GM18517 (cell line): ENCODE measurements around the gene ADD1.
A peak's percentile ranks its signal among the peaks of the same experiment; 100 is the strongest.
"Not testable (repeated sequence)": the region's sequence is repeated elsewhere in the genome, so short reads cannot be mapped to it uniquely, and the experiment has no call there.

Experiments
- ATAC-seq: cut with Tn5 transposase; IDR thresholded peaks from one replicate; pipeline ENCODE4 v1.9.1; 2021; ENCODE audit warnings: mild to moderate bottlenecking, moderate library complexity; ENCODE audit not compliant: unreplicated experiment

Gene ADD1

DNA sequence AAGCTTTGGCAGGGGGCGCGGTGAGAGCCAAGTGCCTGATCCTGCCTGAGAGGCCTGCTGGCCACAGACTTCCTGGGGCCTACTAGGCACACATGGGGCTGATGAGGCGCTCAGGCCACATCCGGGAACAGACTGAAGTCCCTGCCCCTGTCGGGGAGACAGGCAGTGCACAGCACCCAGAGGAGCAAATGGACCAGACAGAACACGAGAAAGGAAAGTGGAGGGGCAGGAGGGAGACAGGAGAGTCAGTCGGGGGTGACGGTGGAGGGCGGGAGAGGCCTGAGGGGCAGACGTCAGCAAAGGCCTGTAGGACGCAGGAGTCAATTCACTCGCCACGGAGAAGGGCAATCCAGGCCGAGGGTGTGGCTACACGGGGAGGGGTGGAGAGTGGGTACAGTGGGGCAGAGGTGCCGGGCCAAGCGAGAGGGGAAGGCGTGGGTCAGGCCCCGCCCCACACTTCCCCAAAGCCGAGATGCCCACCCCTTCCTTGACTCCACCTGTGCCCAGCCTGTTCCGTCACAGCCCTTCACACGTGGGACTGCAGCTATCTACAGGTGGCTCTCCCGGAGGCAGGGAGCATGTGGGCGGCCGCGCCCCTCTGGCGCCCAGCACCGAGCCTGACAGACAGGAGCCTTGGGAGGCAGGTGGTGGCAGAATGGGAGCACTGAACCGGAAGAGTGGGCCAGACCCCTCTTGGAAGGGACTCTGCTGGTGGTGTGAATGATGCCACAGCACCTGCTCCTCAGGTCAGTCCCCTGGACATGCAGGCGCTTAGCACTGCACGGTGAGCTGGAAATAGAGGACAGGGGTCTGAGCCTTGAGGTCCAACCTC is 99.1 kb downstream of the ADD1 start:
- no peak for ATAC-seq

DNA sequence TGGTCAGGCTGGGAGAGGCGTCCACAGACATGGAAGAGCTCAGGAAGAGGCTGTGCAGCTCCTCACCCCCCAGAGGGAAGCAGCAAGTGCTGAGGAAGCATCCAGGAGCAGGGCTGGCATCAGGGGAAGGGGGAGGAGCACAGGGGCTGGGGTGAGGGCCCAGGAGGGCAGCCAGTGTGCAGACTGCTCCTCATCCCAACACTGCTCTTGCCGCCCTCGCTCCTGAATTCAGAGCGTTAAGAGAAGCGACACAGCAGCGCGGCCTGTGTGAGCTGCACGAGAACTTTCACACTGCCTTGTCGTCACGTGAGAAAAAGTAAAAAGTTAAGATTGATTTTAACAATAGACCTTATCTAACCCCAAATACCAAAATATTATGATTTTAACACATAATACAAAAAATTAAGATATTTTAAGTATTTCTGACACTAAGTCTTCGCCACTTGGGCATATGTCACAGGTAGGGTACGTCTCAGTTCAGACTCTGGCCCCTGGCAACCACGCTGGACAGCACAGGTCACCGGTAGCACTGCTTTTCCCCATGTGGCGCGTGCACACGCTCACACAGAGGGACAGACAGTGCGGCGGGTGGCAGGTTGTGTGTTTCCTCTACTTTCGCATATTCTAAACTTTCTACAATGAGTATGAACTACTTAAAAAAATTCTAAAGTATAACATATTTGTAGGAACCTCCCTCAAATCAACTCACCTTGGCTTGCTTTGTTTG is 99.9 kb downstream of the ADD1 start:
- no peak for ATAC-seq

DNA sequence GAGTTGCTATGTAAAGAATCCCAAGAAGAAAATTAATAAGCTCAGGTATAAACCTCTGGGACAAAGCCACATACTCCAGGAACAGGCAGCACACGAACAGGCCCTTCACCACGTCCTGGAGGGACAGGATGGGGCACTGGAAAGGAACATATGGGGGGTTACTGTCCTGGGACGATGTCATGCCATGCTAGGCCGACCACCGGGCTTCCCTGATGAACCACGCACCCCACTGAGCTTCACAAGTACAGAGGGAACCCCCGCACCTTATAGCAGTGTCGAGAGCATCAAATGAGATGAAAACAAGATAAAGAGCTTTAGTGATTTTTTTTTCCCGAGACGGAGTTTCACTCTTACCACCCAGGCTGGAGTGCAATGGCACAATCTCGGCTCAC is 100.4 kb downstream of the ADD1 start:
- no peak for ATAC-seq

DNA sequence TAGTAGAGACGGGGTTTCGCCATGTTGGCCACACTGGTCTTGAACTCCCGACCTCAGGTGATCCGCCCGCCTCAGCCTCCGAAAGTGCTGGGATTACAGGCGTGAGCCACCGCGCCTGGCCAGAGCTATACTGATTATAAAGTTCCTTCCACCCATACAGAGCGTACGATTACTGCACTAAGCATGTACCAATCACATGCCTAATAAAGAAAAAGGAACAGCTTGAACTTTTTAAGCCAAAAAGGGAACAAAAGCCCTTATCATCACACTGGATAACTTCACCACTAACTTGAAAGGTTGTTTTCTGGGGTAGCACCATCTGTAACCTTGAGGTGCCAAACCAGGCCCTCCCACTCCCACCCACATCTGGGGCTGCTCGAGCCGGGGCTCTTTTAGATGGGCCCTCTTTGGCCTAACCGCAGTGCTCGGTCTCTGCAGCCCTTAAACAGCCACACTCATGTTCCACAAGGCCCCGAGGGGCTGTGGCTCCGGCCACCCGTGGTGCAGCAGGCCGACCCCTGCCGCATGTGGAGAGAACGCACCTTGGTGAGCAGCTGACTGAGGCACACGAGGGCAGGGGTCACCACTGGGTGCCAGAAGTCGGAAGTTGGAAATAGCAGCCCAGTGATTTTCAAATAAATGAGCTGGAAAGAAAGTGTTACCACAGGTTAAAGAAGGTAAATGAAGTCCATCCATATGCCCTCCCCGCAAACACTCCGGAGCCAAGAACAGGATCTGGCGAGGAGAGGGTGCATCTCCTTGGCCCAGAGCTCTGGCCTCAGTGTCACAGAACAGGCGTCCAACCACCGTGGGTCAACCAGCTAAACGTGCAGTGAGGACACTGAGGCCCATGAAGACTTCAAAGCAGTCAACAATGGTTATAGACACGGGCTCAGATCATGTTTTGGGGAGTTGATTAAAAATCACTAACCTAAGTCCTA is 101.2 kb downstream of the ADD1 start:
- no peak for ATAC-seq

DNA sequence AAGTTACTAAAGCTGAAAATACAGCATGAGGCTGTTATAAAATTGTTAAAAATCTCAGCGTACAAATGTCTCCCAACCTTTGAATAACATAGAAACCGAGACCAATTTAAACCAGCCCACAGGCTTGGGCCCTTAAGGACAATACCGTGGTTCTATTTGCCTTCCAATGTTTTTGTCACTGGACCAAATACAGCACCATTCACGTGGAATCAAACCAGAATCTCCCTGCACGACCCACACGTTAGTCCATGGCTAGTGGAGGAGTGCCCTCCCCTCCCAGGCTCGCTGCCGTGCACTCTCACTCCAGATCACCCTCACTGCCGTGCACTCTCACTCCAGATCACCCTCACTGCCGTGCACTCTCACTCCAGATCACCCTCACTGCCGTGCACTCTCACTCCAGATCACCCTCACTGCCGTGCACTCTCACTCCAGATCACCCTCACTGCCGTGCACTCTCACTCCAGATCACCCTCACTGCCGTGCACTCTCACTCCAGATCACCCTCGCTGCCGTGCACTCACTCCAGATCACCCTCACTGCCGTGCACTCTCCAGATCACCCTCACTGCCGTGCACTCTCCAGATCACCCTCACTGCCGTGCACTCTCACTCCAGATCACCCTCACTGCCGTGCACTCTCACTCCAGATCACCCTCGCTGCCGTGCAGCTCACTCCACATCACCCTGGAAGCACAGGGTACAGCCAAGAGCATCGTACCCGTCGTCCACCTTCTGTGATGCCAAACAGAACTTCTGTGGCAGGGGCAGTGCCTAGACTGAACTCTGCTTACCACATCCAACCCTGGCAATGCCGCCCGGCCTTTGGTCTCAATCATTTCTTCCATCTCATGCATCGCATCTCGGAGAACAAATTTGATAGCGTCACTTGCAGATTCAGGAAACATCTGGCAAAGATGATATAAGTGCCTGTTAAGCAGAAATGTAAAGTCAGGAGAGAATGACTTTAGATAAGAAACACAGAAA is 102.3 kb downstream of the ADD1 start:
- not testable (repeated sequence) for ATAC-seq

DNA sequence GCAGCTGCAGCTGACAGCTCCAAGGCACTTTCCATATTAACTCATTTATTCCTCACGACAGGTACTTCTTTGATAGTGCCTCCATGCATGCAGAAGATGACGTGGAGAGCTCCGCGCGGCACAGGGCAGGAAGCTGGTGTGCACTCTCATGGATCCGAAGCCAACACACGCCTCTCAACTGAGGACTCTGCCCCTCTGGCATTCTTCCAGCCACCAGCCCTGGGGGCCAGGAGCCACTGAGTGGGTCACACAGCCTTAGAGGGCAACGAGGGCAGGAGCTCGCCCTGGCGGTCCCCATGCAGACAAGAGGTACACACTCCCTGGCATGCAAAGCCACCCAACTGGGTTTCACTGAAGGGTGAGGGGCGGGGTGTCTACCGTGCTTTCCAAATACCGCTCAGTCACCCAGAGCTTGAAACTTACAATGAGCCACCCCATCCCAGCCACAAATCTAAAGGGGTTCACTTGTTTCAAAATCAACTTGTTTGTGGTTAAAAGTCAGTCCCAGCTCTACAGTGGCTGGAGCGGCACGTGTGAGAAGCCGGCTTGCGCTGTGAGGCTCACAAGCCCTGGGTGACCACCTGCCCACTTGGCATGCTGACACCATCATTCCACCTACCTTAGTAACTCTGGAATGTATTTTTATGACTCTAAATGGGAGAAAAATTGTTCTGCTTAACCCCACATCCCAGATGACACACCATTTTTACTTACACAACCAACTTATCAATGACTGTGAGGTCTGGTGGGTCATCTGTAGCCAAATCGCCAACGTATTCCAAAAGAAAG is 103.4 kb downstream of the ADD1 start:
- no peak for ATAC-seq

DNA sequence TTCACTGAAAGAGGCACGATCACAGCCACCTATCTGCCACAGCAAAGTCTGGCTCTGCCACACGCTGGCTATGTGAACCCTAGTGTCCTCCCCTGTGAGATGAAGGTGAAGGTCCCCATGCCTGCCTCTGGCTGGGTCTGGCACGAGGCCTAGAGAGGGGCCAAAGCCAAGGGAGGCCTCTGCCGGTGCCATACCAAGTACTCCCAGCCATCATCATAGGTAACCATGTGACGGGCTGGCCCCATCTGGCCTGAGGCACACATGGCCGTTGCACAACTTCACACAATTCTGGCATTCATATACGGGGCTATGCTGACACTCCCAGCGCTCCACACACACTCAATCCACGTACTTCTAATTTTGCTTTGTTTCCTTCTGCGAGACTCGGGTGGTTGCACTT is 104.3 kb downstream of the ADD1 start:
- no peak for ATAC-seq

DNA sequence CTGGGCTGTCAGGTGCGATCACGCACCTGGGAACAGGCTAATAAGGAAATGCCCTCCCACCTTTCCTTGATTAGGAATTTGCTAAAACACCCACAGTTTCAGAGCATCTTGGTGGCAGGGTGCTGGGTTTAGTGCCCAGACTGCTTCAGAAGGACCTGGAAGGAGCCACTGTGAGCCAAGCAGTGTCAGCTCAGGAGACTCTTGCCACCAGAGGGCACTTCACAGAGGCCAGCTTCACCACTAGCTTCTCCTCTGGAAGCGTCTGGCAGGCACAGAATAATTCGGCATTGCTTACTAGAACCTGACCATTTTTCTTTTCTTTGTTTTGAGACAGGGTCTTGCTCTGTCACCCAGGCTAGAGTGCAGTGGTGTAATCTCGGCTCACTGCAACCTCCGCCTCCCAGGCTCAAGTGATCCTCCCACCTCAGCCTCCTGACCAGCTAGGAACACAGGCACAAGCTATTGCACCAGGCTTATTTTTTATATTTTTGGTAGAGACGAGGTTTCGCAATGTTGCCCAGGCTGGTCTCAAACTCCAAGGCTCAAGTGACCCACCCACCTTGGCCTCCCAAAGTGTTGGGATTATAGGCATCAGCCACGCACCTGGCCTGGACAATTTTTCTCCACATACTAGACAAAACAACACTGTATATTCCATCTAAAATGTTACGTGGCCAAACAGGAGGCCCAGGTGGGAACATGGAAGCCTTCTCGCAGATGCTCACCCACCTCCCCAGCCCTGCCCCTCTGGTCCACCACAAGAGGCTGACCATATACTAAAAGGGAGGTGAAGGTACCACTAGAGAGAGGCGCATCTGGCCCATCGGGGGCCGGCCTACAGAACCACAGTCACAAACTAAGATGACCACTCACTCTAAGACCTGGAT is 105.5 kb downstream of the ADD1 start:
- no peak for ATAC-seq

DNA sequence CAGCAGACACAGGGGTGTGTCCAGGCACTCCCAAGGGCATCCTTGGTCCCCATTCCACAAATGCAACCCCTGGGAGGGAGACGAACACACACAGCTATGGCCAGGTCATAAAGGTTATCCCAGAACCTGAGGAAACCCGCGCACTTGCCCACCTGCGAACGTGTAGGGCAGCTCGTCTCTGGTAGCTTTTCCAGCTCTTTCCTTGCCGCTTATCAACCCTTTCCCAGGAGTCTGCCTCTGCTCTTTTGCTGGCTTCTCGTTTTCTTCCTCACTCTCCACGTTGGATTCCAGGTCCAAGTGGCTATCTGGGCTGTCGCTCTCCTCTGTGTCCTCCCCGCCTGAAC is 106.1 kb downstream of the ADD1 start:
- ATAC-seq: no peak

DNA sequence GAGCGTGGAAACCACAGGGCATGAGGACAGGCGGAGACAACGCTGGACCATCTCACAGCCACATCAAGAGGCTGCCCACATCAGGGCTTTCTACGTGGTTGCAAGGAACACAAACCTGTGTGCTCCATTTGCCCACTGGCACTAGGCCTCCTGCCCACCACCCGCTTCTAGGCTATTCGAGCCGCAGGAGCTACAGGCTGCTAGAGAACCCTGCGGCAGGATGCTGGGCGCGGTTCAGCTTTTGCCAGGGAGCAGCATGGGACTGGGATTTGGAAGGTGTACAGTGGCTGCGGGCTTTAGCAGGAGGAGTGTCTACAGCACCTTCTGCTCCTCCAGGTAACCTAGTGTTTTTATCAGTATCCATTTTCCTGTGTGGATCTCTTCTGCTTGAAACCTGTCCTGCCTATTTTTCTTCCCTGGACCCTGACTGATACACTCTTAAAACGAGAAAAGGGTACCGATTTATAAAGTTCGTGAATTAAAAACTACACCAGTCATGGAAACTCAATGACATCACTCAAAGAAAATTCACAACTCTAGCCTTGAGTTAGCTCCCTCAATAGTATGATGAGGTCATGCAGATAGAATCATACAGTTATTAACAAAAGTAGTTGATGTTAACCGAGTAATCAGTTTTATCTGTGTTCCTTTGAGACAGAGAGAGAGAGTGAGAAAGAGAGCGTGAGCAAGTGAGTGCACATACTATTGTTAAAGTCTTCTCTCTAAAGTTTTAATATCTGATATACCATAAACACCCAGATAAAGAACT is 106.8 kb downstream of the ADD1 start:
- ATAC-seq: no peak

DNA sequence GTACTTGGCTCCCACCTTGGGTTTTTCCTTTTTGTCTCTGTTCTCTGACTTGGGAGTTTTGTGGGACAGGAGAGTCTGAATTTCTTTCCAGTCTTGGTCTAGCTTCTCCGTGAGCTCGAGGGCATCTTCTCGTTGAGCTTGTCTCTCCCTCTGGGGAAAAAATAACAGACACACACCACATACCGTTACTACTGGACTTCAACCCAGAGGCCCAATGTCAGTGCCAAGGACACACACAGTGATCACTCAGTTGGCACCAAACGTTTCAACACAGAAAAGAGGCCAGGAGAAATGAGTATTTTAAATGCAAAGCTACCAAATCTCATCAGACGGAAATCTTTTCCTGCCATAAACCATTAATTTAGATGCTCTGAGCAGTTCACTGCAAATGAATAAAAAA is 109.9 kb downstream of the ADD1 start:
- no peak for ATAC-seq

DNA sequence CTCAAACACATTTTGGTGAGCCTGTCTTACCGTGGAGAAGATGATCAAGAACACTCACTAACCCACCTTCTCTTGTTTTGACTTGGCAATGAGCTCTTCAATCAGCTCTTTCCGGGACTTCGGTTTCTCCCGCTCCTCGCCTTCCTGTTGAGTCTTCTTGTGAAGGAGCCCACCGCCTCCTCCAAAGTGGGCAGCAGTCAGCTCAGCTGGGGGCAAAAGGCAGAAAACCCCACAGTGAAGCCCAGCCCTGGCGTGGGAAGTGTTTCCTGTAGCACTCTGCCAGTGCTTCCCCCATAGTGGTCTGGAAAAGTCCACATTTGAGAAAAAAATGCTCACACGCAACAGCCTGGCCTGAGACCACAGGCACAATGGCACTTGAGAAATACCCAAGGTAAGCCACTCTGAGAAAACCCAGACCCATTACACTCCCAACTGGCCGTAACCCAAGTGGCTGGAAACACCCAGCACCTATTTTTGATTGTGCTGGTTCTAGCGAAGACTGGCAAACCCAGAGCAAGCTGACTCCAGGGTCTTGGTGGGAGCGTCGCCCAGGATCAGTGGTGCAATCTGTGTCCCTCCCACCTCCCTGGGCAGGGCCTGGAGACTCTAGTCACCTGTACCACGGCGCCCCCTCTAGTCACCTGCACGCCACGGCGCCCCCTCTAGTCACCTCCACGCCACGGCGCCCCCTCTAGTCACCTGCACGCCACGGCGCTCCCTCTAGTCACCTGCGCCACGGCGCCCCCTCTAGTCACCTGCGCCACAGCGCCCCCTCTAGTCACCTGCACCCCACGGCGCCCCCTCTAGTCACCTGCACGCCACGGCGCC is 110.9 kb downstream of the ADD1 start:
- peak; percentile 54 for ATAC-seq

DNA sequence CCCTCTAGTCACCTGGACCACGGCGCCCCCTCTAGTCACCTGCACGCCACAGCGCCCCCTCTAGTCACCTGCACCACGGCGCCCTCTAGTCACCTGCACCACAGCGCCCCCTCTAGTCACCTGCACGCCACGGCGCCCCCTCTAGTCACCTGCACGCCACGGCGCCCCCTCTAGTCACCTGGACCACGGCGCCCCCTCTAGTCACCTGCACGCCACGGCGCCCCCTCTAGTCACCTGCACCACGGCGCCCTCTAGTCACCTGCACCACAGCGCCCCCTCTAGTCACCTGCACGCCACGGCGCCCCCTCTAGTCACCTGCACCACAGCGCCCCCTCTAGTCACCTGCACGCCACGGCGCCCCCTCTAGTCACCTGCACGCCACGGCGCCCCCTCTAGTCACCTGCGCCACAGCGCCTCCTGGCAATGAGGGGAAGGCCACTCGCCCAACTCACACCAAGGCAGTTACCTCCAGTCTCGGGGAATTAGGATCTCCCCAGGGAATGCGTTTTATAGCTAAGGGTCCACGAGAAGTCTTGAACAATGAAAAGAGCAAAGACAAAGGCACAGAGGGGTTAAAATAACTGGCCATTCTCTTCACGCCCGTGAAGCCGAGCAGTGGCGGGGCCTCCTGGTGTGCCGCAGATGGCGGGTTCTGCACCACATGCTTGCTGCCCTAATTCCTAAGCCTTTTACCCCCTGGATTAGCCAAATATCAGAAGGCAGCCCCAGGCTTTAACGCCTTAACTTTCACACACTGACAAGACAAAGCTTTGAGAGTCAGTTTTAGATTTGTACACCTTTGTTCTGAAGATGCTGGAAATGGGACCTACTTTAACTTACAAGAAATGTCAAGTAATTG is 111.8 kb downstream of the ADD1 start:
- ATAC-seq: not testable (repeated sequence)

DNA sequence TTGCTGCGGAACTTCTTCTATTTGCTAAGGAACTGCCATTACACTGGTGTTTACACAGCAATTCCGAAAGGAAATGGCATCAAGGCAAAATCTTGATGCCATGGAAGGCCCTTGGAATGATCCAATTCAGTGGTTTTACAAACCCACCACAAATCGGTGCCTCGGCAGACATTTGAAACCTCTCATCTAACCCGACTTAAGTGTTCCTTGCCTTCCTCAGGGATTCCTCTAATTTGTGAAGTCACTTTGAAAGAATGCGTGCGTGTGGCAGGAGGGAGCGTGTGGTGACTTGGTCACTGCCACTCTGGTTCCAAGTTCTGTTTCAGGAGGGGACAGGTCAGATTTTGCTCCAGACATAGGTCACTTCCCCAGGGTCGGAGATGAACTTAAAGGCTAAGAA is 114.8 kb downstream of the ADD1 start:
- no peak for ATAC-seq

DNA sequence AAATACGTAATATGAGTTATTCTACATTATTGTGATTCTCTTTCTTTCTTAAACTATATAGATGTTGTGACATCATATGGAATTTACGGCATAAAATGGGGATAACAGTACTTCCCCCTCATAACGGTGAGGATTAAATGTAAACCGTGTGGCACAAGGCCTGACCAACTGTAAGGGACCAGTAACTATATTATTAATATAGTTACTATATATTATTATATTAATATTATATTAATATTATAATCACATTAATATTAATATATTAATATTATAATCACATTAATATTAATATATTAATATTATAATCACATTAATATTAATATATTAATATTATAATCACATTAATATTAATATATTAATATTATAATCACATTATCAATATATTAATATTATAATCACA is 116.8 kb downstream of the ADD1 start:
- not testable (repeated sequence) for ATAC-seq

DNA sequence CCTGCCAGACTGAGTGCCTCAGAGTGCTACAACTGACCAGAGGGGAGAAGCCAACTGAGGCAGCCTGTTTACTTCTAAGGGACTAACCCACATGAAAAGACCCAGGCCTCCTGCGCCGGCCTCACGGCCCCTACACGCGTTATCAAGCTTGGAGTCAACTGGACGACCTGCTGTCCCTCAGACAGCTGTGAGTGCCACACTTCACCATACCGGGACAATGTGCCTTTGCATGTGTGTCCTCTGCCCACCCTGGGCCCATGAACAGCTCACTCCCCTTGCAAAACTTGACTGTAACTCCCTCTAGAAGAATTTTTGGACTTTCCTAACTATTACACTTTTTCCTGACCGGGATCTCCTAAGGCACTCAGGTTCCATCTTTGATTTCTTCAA is 117.8 kb downstream of the ADD1 start:
- ATAC-seq: no peak
